Suppressor macrophage treated with lipopolysaccharide for 1 hour (primary cell): Measurements from ENCODE around the gene CDC14A.

Experiments
- DNase-seq, 3 donors: peaks; one replicate each; pipeline ENCODE4 v3.0.0-alpha.2; 2020 to 2022

The CDC14A gene

GRCh38 chr1:100543640-100544039 is 191.3 kb downstream of the CDC14A start:
- peak; percentile 54 to 60 (median 60) for DNase-seq

DNA sequence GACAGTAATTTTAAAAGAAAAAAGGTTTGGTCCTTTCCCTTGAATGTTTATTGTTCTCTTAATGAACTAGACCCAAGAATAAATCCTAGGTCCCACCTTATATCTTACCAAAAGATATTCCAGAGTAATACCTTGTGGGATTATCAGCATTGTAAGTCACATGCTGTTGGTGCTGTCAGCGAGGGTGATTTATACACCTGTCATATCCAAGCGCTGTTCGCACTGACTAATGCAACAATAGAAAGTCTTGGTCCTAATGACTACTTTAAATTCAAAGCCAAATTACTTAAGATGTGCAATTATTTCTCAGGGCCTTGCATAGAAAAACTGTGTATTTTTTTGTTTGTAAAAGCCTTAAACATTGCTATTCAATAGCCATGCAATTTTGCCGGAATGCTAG is 192.5 kb downstream of the CDC14A start:
- no peak for DNase-seq

- DNase-seq, result no peak
Observed at GRCh38 chr1:100545855-100546254, 193.5 kb downstream of the CDC14A start.

DNA sequence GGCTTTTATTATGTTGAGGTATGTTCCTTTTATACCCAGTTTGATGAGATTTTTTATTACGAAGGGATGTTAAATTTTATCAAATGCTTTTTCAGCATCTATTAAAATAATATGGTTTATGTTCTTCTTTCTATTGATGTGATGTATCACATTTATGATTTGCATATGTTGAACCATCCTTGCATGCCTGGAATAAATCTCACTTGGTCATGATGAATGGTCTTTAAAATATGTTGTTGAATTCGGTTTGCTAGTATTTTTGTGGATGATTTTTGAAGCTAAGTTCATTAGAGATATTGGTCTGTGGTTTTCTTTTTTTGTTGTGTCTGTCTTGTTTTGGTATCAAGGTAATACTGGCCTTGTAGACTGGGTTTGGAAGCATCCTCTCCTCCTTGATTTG is 199.7 kb downstream of the CDC14A start:
- DNase-seq, result no peak

DNA sequence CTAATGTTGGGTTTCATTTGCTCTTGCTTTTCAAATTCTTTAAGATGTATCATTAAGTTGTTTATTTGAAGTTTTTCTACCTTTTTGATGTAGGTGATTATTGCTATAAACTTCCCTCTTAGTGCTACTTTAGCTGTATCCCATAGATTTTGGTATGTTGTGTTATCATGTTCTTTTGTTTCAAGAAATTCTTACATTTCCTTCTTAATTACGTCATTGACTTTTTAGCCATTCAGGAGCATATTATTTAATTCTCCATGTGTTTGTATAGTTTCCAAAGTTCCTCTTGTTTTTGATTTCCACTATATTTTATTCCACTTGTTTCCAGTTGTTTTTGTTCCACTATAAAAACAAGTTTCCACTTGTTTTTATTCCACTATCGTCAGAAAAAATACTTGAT is 200.6 kb downstream of the CDC14A start:
- no peak for DNase-seq

DNA sequence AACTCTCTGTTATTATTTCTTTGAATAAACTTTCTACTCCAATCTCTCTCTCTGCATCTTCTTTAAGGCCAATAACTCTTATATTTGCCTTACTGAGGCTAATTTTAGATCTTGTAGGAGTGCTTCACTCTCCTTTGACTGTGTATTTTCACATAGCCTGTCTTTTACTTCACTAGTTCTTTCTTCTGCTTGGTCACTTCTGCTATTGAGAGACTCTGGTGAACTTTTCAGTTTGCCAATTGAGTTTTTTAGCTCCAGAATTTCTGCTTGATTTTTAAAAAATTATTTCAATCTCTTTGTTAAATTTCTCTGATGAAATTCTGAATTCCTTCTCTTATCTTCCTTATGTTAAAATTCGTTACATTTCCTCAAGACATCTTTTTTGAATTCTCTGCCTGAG is 203.9 kb downstream of the CDC14A start:
- DNase-seq, result no peak

DNA sequence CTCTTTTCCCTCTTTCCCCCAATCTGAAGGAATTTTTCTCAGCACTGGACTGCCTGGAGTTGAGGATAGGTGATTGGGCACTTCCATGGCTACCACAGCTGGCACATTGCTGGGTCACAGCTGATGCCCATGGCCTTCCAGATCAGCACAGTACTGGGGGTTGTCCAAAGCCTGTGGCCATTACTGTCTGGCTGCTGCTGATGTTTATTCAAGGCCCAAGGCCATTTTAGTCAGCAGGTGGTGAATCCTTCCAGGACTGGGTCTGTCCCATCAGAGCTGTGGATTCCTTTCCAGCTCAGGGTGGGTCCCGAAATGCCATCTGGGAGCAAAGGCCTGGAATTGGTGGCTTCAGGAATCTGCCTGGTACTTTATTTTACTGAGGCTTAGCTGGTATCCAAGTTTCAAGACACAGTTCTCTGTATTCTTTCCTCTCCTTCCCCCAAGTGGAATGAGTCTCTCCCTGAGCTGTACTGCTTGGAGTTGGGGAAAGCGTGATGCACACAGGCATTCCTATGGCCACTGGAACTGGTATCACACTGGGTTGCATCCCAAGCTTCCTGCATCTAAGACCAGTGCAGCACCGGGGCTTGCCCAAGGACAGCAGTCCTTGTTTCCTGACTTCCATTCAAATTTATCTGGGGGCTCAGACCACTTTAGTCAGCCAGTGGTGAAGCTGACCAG is 204.8 kb downstream of the CDC14A start:
- no peak for DNase-seq

DNA sequence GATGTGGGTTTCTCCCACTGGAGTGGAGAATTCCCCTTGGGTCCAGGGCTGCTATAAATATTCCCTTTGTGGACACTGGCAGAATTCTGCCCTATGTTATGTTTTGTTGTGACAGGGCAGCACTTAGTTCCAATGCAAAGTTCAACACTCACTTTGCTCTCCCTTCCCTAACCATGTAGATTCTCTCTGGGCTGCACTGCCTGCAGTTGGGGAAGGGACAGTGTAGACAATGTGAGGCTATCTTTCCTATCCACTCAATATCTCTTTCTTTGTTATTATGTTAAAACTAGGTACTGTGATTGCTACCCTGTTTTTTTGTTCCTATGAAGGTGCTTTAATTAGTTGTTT is 205.3 kb downstream of the CDC14A start:
- DNase-seq, result no peak

GRCh38 chr1:100565533-100565932 is 213.2 kb downstream of the CDC14A start:
- no peak for DNase-seq

GRCh38 chr1:100565937-100566699 is 213.8 kb downstream of the CDC14A start:
- no peak for DNase-seq

GRCh38 chr1:100567062-100567461 is 214.8 kb downstream of the CDC14A start:
- DNase-seq, result no peak
